HepG2 (cell line): ENCODE data around the gene TBX6. TPM values are rescaled to one million over a fixed set of nuclear protein-coding genes. Genes with fewer than 3 reads are reported as not detected.

ENCODE experiments used
- GABPB1 ChIP-seq: IDR thresholded peaks from 2 replicates; pipeline ENCODE4 v1.6.1; 2016; ENCODE audit warnings: mild to moderate bottlenecking, missing genetic modification reagents, moderate library complexity, missing compliant biosample characterization
- HES4 ChIP-seq: sonication (generic); formaldehyde crosslinking; IDR thresholded peaks from 2 replicates; pipeline ENCODE4 v1.9.0; 2021; ENCODE audit warnings: mild to moderate bottlenecking, missing genetic modification reagents, borderline replicate concordance
- KDM2A ChIP-seq: sonication (generic); formaldehyde crosslinking; IDR thresholded peaks from 2 replicates; pipeline ENCODE4 v1.4.0; 2020; ENCODE audit warnings: low read depth, missing genetic modification reagents, borderline replicate concordance
- KLF16 ChIP-seq, 2 experiments: sonication (generic) in 1 of 2; formaldehyde crosslinking in 1 of 2; IDR thresholded peaks; 2 replicates each; pipeline versions ENCODE4 v1.6.1 to v1.8.0; 2016 to 2023; ENCODE audit warnings: missing genetic modification reagents in 2 of 2, missing compliant biosample characterization in 1 of 2
- LCORL ChIP-seq, 2 experiments: fragments of 450-650 bp in 1 of 2; sonication (generic) in 1 of 2; formaldehyde crosslinking in 1 of 2; IDR thresholded peaks; 2 replicates each; pipeline versions ENCODE4 v1.5.0 to v1.6.1; 2017 to 2020; ENCODE audit warnings: antibody characterized with exemption in 1 of 2, missing genetic modification reagents in 1 of 2
- PHF8 ChIP-seq: sonication (generic); formaldehyde crosslinking; IDR thresholded peaks from 2 replicates; pipeline ENCODE4 v1.5.0; 2020; ENCODE audit warnings: missing genetic modification reagents
- TARDBP ChIP-seq: sonication (generic); formaldehyde crosslinking; IDR thresholded peaks from 2 replicates; pipeline ENCODE4 v1.8.0; 2022; ENCODE audit warnings: mild to moderate bottlenecking, missing genetic modification reagents
- TBX3 ChIP-seq: fragments of 450-650 bp; IDR thresholded peaks from 2 replicates; pipeline ENCODE4 v1.6.1; 2017; ENCODE audit warnings: antibody characterized with exemption, mild to moderate bottlenecking, inconsistent platforms, borderline replicate concordance
- TEAD3 ChIP-seq: optimal IDR thresholded peaks from 2 replicates; pipeline ENCODE3; 2016; ENCODE audit warnings: borderline replicate concordance
- ZNF558 ChIP-seq: sonication (generic); formaldehyde crosslinking; IDR thresholded peaks from 2 replicates; pipeline ENCODE4 v1.9.0; 2022; ENCODE audit warnings: mild to moderate bottlenecking, missing genetic modification reagents, borderline replicate concordance
- ZNF83 ChIP-seq: sonication (generic); formaldehyde crosslinking; IDR thresholded peaks from 2 replicates; pipeline ENCODE4 v1.4.0; 2020; ENCODE audit warnings: missing genetic modification reagents, mild to moderate bottlenecking, borderline replicate concordance
- polyA plus RNA-seq, 8 experiments: library from polyadenylated mRNA; depleted of rRNA in 3 of 8; stranded (reverse) in 7 of 8; unstranded in 1 of 8; fragments of >200 nt; fragmentation: Illumina TruSeq in 4 of 8; extraction: Trizol in 4 of 8; gene quantifications; 2 replicates each; pipeline versions ENCODE4 v1.2.1 to v1.2.3, GENCODE V29; 2011 to 2016; ENCODE audit warnings: low read depth in 4 of 8, missing spikeins in 1 of 8, mixed read lengths in 1 of 8; ENCODE audit not compliant: insufficient read depth in 1 of 8
- total RNA-seq, 5 experiments: library from RNA; depleted of rRNA; stranded (reverse); fragments of >200 nt; fragmentation: Illumina TruSeq; extraction: Trizol; gene quantifications; 2 replicates each; pipeline ENCODE4 v1.2.3, GENCODE V29; 2016; ENCODE audit warnings: low read depth in 1 of 5
- TF ChIP-seq, protein P1 (sequence below): IDR thresholded peaks from 2 replicates; pipeline ENCODE4 v1.6.1; 2018; ENCODE audit warnings: missing genetic modification reagents
- TF ChIP-seq, protein P2 (sequence below): sonication (generic); formaldehyde crosslinking; IDR thresholded peaks from 2 replicates; pipeline ENCODE4 v1.4.0; 2020; ENCODE audit warnings: missing genetic modification reagents, borderline replicate concordance
- TF ChIP-seq, protein P3 (sequence below): IDR thresholded peaks from 2 replicates; pipeline ENCODE4 v1.6.1; 2016; ENCODE audit warnings: low read depth
- TF ChIP-seq, protein P4 (sequence below): sonication (generic); formaldehyde crosslinking; IDR thresholded peaks from 2 replicates; pipeline ENCODE4 v1.8.0; 2023; ENCODE audit warnings: mild to moderate bottlenecking, missing genetic modification reagents
- TF ChIP-seq, protein P5 (sequence below): sonication (generic); formaldehyde crosslinking; IDR thresholded peaks from 2 replicates; pipeline ENCODE4 v1.4.0; 2020; ENCODE audit warnings: low read depth, missing genetic modification reagents

TBX6 gene
- total and polyA plus RNA-seq, 2 of the 13 experiments (the other 11 are each of a cell fraction or from before 2014, with no cell fraction given): 0.24 to 0.42 TPM

DNA sequence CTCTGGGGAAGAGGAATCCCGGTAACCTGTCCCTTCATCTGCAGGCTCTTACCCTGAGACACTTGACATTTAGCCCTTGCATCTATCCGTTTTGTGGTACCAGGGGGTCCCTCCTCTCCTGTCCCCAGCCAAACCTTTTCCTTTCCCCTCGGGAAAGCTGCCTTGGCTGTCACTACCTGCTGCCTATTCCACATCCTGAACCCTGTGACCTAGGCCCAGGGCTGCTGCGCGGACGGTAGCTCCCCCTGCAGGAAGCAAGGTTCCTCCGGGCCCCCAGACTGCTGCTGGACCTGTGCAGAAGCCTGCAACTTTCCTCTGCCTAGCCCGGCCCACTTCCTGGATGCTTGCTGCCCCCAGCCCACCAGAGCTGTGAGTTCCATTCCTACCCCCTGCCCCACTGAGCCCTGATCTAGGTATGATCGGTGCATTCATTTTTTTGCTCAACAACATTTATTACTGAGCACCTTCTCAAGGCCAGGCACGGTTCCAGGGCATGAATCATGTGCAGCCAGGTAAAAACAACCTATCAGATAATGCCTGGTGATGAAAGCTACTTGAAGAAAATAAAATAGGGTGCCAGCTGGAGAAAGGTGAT, 36.7 kb downstream of the TBX6 start (continued):
- TF ChIP-seq, protein P1, sequence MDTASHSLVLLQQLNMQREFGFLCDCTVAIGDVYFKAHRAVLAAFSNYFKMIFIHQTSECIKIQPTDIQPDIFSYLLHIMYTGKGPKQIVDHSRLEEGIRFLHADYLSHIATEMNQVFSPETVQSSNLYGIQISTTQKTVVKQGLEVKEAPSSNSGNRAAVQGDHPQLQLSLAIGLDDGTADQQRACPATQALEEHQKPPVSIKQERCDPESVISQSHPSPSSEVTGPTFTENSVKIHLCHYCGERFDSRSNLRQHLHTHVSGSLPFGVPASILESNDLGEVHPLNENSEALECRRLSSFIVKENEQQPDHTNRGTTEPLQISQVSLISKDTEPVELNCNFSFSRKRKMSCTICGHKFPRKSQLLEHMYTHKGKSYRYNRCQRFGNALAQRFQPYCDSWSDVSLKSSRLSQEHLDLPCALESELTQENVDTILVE (CRISPR knock-in tag): peak; percentile 52; the same call in 1 of the 2 replicates
- TF ChIP-seq LCORL (IDR thresholded peaks at IDR 0.05) (no peak), LCORL (CRISPR knock-in tag; IDR thresholded peaks at IDR 0.05) (0 out of 2 replicates have a peak, but pooled peaks have one; percentile 46), KDM2A (CRISPR knock-in tag) (peak; percentile 81; the same call in 1 of the 2 replicates), PHF8 (CRISPR knock-in tag) (0 out of 2 replicates have a peak, but pooled peaks have one; percentile 20), HES4 (CRISPR knock-in tag) (0 out of 2 replicates have a peak, but pooled peaks have one; percentile 47), TBX3 (no peak), ZNF83 (CRISPR knock-in tag) (0 out of 2 replicates have a peak, but pooled peaks have one; percentile 79), TARDBP (CRISPR knock-in tag) (0 out of 2 replicates have a peak, but pooled peaks have one; percentile 50), GABPB1 (peak; percentile 60), ZNF558 (no peak), KLF16 (CRISPR knock-in tag; IDR thresholded peaks at IDR 0.05) (peak in 1 of 2 experiments; percentile 61; a peak in 1 of 4 replicates), TEAD3 (peak; percentile 69)
- TF ChIP-seq, protein P2, sequence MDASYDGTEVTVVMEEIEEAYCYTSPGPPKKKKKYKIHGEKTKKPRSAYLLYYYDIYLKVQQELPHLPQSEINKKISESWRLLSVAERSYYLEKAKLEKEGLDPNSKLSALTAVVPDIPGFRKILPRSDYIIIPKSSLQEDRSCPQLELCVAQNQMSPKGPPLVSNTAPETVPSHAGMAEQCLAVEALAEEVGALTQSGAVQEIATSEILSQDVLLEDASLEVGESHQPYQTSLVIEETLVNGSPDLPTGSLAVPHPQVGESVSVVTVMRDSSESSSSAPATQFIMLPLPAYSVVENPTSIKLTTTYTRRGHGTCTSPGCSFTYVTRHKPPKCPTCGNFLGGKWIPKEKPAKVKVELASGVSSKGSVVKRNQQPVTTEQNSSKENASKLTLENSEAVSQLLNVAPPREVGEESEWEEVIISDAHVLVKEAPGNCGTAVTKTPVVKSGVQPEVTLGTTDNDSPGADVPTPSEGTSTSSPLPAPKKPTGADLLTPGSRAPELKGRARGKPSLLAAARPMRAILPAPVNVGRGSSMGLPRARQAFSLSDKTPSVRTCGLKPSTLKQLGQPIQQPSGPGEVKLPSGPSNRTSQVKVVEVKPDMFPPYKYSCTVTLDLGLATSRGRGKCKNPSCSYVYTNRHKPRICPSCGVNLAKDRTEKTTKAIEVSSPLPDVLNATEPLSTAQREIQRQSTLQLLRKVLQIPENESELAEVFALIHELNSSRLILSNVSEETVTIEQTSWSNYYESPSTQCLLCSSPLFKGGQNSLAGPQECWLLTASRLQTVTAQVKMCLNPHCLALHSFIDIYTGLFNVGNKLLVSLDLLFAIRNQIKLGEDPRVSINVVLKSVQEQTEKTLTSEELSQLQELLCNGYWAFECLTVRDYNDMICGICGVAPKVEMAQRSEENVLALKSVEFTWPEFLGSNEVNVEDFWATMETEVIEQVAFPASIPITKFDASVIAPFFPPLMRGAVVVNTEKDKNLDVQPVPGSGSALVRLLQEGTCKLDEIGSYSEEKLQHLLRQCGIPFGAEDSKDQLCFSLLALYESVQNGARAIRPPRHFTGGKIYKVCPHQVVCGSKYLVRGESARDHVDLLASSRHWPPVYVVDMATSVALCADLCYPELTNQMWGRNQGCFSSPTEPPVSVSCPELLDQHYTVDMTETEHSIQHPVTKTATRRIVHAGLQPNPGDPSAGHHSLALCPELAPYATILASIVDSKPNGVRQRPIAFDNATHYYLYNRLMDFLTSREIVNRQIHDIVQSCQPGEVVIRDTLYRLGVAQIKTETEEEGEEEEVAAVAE (CRISPR knock-in tag): 0 out of 2 replicates have a peak, but pooled peaks have one; percentile 53
- TF ChIP-seq, protein P3, sequence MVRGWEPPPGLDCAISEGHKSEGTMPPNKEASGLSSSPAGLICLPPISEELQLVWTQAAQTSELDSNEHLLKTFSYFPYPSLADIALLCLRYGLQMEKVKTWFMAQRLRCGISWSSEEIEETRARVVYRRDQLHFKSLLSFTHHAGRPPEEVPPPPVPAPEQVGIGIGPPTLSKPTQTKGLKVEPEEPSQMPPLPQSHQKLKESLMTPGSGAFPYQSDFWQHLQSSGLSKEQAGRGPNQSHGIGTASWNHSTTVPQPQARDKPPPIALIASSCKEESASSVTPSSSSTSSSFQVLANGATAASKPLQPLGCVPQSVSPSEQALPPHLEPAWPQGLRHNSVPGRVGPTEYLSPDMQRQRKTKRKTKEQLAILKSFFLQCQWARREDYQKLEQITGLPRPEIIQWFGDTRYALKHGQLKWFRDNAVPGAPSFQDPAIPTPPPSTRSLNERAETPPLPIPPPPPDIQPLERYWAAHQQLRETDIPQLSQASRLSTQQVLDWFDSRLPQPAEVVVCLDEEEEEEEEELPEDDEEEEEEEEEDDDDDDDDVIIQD (CRISPR knock-in tag): 0 out of 2 replicates have a peak, but pooled peaks have one; percentile 18
- TF ChIP-seq, protein P4, sequence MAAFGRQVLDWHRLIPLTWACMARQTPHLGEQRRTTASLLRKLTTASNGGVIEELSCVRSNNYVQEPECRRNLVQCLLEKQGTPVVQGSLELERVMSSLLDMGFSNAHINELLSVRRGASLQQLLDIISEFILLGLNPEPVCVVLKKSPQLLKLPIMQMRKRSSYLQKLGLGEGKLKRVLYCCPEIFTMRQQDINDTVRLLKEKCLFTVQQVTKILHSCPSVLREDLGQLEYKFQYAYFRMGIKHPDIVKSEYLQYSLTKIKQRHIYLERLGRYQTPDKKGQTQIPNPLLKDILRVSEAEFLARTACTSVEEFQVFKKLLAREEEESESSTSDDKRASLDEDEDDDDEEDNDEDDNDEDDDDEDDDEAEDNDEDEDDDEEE (CRISPR knock-in tag): peak; percentile 67; the same call in 1 of the 2 replicates
- TF ChIP-seq, protein P5, sequence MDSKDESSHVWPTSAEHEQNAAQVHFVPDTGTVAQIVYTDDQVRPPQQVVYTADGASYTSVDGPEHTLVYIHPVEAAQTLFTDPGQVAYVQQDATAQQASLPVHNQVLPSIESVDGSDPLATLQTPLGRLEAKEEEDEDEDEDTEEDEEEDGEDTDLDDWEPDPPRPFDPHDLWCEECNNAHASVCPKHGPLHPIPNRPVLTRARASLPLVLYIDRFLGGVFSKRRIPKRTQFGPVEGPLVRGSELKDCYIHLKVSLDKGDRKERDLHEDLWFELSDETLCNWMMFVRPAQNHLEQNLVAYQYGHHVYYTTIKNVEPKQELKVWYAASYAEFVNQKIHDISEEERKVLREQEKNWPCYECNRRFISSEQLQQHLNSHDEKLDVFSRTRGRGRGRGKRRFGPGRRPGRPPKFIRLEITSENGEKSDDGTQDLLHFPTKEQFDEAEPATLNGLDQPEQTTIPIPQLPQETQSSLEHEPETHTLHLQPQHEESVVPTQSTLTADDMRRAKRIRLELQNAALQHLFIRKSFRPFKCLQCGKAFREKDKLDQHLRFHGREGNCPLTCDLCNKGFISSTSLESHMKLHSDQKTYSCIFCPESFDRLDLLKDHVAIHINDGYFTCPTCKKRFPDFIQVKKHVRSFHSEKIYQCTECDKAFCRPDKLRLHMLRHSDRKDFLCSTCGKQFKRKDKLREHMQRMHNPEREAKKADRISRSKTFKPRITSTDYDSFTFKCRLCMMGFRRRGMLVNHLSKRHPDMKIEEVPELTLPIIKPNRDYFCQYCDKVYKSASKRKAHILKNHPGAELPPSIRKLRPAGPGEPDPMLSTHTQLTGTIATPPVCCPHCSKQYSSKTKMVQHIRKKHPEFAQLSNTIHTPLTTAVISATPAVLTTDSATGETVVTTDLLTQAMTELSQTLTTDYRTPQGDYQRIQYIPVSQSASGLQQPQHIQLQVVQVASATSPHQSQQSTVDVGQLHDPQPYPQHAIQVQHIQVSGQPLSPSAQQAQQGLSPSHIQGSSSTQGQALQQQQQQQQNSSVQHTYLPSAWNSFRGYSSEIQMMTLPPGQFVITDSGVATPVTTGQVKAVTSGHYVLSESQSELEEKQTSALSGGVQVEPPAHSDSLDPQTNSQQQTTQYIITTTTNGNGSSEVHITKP (CRISPR knock-in tag): no peak
